Esophagus muscularis mucosa (tissue), 3 donors: ENCODE results near the gene GCK.

Experiments
- POLR2A ChIP-seq: fragments of 450-650 bp; IDR thresholded peaks from one replicate; pipeline ENCODE4 v1.6.1; 2017; ENCODE audit warnings: antibody characterized with exemption, moderate library complexity, mild to moderate bottlenecking, low read depth
- POLR2AphosphoS5 ChIP-seq, 2 donors: sonication (generic); formaldehyde crosslinking; IDR thresholded peaks; one replicate each; pipeline ENCODE4 v1.6.1; 2017; ENCODE audit warnings: antibody characterized with exemption in 2 of 2
- TF ChIP-seq, protein P1 (sequence below), 3 experiments: fragments of 200-600 bp in 2 of 3; fragments of 450-650 bp in 1 of 3; sonication (generic) in 2 of 3; IDR thresholded peaks; one replicate each; pipeline ENCODE4 v1.5.1; 2017 to 2019; ENCODE audit warnings: antibody characterized with exemption in 3 of 3, mild to moderate bottlenecking in 2 of 3, moderate library complexity in 1 of 3

GRCh38 chr7:44097064-44097932, 91.9 kb downstream of the GCK start:
- no peak for TF ChIP-seq POLR2AphosphoS5 (IDR thresholded peaks at IDR 0.05)
- no peak for TF ChIP-seq POLR2A
- TF ChIP-seq, protein P1, sequence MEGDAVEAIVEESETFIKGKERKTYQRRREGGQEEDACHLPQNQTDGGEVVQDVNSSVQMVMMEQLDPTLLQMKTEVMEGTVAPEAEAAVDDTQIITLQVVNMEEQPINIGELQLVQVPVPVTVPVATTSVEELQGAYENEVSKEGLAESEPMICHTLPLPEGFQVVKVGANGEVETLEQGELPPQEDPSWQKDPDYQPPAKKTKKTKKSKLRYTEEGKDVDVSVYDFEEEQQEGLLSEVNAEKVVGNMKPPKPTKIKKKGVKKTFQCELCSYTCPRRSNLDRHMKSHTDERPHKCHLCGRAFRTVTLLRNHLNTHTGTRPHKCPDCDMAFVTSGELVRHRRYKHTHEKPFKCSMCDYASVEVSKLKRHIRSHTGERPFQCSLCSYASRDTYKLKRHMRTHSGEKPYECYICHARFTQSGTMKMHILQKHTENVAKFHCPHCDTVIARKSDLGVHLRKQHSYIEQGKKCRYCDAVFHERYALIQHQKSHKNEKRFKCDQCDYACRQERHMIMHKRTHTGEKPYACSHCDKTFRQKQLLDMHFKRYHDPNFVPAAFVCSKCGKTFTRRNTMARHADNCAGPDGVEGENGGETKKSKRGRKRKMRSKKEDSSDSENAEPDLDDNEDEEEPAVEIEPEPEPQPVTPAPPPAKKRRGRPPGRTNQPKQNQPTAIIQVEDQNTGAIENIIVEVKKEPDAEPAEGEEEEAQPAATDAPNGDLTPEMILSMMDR (IDR thresholded peaks at IDR 0.05): no peak
